ENCODE data around the gene GALNT1. TPM values are rescaled to one million over a fixed set of nuclear protein-coding genes. Genes with fewer than 3 reads are reported as not detected.

GALNT1 gene
- total and polyA plus RNA-seq, 2 of the 4 experiments (the other 2 are of a cell fraction): 24.9 to 43.9 TPM

DNA sequence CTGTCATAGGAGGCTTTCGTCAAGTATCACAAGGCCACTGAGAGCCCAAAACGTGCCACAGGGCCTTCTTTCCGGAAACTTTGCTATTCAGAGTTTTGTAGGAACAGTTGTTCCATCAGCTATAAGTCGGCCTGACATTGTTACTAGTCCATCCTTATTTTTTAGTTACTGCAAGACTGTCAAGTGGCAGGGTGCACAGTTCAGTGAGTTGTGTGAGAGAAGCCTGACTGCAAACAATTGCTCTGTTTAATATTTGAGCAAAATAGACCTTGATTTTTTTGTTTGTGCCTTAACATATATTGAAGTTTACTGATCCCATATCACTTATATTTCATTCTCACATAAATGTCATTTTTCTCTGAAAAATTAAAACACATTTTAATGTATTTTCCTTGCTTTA, 110.1 kb downstream of the GALNT1 start:
- ChIA-PET POLR2A (ENCODE audit: unreplicated experiment) (no interaction called here), CTCF (no interaction called here)
- Histone ChIP-seq H3K4me3 (ENCODE audit: insufficient read depth, low read depth, low read length) (no peak overlapping the region), H2BK15ac (ENCODE audit: low read depth, low read length) (no peak overlapping the region), H4K8ac (ENCODE audit: low read depth in 2 of 2, low read length in 2 of 2) (no peak overlapping the region), H3K79me1 (ENCODE audit: low read depth in 1 of 2, low read length in 2 of 2) (no peaks in the 10 kb centered on the region; a peak in 1 of 4 replicates), H3K36me3 (ENCODE audit: control insufficient read depth, insufficient read depth, low read length) (peaks cover 5% of the 10 kb centered on the region; the same call in 1 of the 2 replicates), H3K4me2 (ENCODE audit: low read depth, low read length) (no peak overlapping the region), H3K4ac (ENCODE audit: low read depth, low read length) (no peak overlapping the region), H4K20me1 (ENCODE audit: insufficient read depth, low read length) (no peaks in the 10 kb centered on the region), H3K14ac (replicated peaks; ENCODE audit: low read depth, low read length) (no peak overlapping the region), H3K56ac (ENCODE audit: extremely low read depth, insufficient read depth, low read length) (no peak overlapping the region), H2BK120ac (ENCODE audit: low read depth, low read length) (no peak overlapping the region), H3K18ac (ENCODE audit: low read depth, low read length) (no peak overlapping the region), H2AK5ac (ENCODE audit: low read depth, low read length) (no peak overlapping the region), H3K9me1 (ENCODE audit: insufficient read depth, low read length) (no peaks in the 10 kb centered on the region), H3K23ac (ENCODE audit: low read depth, low read length) (no peak overlapping the region), H3K27ac (ENCODE audit: insufficient read depth, low read length) (no peak overlapping the region), H2AFZ (replicated peaks; ENCODE audit: low read length, poor library complexity) (no peak overlapping the region), H2BK5ac (ENCODE audit: low read depth, low read length, poor library complexity, severe bottlenecking) (no peak overlapping the region), H3K4me1 (ENCODE audit: control insufficient read depth, insufficient read depth, low read length) (peaks cover 3% of the 10 kb centered on the region), H4K91ac (ENCODE audit: insufficient read depth, low read depth, low read length) (no peak overlapping the region), H3K9ac (ENCODE audit: low read depth, low read length) (no peak overlapping the region), H4K5ac (ENCODE audit: low read depth, low read length) (no peak overlapping the region), H3K27me3 (ENCODE audit: control insufficient read depth, insufficient read depth, low read length) (no peaks in the 10 kb centered on the region), H2BK20ac (ENCODE audit: low read depth, low read length) (no peak overlapping the region), H2AK9ac (replicated peaks; ENCODE audit: low read depth, low read length, poor library complexity) (no peak overlapping the region), H3K9me3 (ENCODE audit: control insufficient read depth, insufficient read depth, low read length) (no peaks in the 10 kb centered on the region)
- in situ Hi-C loops (cut with MboI; ENCODE audit: low sequenced_read_pairs): no loop called here
- 93% methylated on average over 3 of the region's 4 CpGs; no CpG with 5 or more reads in 1 of the 2 experiments for WGBS, 2 experiments (ENCODE audit: extremely low coverage in 2 of 2, insufficient read length in 1 of 2)
- TF ChIP-seq MXI1 (IDR thresholded peaks at IDR 0.05; ENCODE audit: borderline replicate concordance, low read depth, low read length) (no peak), MAFK (IDR thresholded peaks at IDR 0.05; ENCODE audit: low read depth, low read length) (no peak), MAZ (IDR thresholded peaks at IDR 0.05; ENCODE audit: borderline replicate concordance, low read depth, low read length) (no peak), RFX5 (IDR thresholded peaks at IDR 0.05; ENCODE audit: low read depth, low read length) (no peak), RCOR1 (IDR thresholded peaks at IDR 0.05; ENCODE audit: insufficient replicate concordance, low read length) (no peak), SMC3 (IDR thresholded peaks at IDR 0.05; ENCODE audit: low read depth, low read length) (no peak), RAD21 (IDR thresholded peaks at IDR 0.05; ENCODE audit: low read length) (no peak), POLR2A (IDR thresholded peaks at IDR 0.05; ENCODE audit: low read depth, low read length) (no peak), CTCF (conservative IDR thresholded peaks at IDR 0.05; ENCODE audit: low read depth, low read length) (no peak)
- intact Hi-C loops (cut with micrococcal nuclease): no loop called here
- DNase-seq (no peak), ATAC-seq (ENCODE audit: low read depth) (no peak)
- BruUV-seq (replicated peaks): no TSS peak
- dilution Hi-C loops (cut with HindIII; ENCODE audit: low sequenced_read_pairs, unreplicated experiment): no loop called here
